Measurements from ENCODE around the gene BBX.
A peak's percentile ranks its signal among the peaks of the same experiment; 100 is the strongest.

The BBX gene

GRCh38 chr3:107522510-107523288 lies at the start of gene BBX:
TSS of gene BBX (plus strand) at chr3:107522962. CDS start at chr3:107710461, 187,499 bp downstream.
- intact Hi-C loops (cut with DNase I): loop anchor here (2.0 kb wide), 1 partner anchor 92 kb away; no protein-coding TSS in a partner anchor
- peak; percentile 87 to 98 (median 94) for DNase-seq

- DNase-seq: no peak
- intact Hi-C loops (cut with DNase I): no loop called here
These were observed 46.3 kb upstream of the BBX start for GRCh38 chr3:107476462-107476861.

DNA sequence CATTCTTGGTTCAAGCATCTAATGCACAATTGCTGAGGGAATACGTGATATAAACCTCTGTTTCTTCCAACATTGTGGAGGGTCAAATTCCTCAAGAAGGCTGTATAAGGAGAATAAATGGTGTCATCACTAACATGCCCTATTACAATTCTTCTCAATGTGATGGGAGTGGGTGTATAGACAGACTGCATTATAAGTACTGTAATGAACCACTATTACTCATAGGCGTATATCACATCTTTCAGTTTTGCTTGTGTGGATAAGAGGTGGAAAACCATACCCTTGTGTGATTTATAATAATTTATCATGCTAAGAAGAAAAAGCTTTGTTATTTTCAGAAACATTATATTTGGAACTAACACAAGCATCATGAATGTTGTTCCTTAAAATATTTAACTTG lies 35.3 kb upstream of the BBX start:
- no peak for DNase-seq
- intact Hi-C loops (cut with DNase I): no loop called here

GRCh38 chr3:107488942-107489341 lies 33.8 kb upstream of the BBX start:
- intact Hi-C loops (cut with DNase I): no loop called here
- DNase-seq: no peak

DNA sequence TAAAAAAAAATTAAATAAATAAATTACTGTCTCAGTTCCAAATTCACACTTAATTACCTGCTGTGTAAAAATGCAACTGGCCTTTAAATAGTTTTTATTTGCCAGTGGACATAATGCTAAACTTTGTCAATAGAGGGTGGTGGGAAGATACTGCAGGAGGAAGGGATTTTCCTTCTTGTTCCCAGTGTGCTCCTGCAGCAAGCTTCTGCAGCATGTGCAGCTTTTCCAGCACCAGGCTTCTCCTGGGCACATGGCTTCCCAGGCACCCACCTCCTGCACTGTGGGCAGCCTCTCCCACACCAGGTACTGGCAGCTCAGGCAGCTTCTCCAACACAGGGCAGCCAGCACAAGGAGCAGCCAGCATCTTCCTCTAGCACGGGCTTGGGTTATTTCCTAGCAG lies 29.6 kb upstream of the BBX start:
- intact Hi-C loops (cut with DNase I): no loop called here
- DNase-seq: no peak

DNA sequence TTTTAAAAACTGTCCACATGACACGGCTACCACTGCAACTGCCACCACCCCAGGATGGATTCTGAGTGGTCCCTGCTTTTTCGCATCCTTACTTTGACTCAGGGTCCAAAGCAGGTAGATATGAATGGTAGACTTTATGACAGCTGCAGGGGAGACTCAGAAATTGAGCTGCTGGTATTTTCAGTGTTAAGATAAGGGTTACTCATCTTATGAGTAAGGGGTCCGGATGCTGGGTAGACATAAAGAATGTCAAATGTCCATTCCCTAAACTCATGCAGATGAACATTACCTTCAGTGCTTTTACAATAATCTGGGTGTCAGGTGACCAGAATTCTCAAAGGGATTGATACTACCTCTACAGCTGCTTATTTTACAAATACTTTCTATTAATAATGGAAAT lies 25.9 kb upstream of the BBX start:
- intact Hi-C loops (cut with DNase I): no loop called here

GRCh38 chr3:107498646-107499045 lies 24.1 kb upstream of the BBX start:
- DNase-seq: no peak
- intact Hi-C loops (cut with DNase I): no loop called here

More for the DNA sequence above, 25.9 kb upstream of the BBX start:
- DNase-seq: no peak

DNA sequence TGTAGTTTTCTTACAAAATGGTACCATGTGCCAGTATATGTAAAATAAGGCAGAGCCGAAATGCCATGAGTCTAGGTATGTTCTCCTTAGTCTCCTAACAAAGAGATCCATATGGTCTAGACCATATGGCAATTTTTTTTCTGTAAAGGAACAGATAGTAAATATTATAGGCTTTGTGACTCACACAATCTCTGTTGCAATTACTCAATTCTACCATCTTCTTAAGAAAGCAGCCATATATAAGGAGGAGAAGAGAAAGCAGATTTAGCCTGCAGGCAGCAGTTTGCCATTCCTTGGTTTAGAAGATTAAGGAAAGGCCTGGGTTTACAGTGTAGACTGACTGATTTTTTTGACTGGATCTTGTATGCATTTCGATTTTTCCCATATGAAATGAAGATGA lies 16.3 kb upstream of the BBX start:
- no peak for DNase-seq
- intact Hi-C loops (cut with DNase I): no loop called here

DNA sequence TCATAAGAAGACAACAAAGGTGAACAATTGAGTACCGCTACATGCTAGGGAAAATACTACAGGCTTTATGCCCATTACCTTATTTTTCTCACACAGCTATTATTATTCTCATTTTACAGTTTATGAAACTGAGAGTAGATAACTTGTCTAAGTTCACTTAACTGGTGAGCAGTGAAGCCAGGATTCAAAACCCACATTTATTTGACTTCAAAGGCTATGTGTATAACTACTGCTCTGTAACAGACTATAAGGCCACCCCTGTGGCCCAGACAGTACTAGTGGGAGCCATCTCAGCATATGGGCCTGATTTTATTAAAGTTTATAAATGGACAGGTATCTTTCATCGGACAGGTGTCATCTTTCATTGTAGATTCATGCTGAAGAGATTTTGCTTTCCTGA lies 14.4 kb upstream of the BBX start:
- intact Hi-C loops (cut with DNase I): no loop called here

DNA sequence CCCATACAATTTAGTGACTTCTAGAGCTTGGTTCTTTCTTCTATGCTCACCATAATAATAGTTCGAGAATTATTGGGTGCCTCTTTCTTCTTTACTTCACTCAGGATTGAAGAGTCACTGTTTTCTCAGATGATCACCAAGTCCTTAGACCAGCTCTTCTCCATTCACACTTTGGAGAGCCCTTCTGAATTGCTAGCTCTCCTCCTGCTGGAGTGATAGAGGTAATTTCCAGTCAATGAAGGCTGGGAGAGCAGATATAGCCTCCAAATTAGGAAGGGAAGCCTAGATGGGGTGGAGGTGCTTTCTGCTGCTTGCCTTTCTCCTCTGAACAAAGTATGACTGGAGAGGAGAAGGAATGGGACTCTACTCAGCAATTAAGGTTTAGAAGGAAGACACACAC lies 10.7 kb upstream of the BBX start:
- intact Hi-C loops (cut with DNase I): no loop called here
- no peak for DNase-seq

More for the DNA sequence above, 14.4 kb upstream of the BBX start:
- DNase-seq: no peak

- no peak for DNase-seq
- intact Hi-C loops (cut with DNase I): no loop called here
These were observed 8.3 kb upstream of the BBX start for GRCh38 chr3:107514453-107514852.

GRCh38 chr3:107516475-107516874 lies 6.3 kb upstream of the BBX start:
- intact Hi-C loops (cut with DNase I): no loop called here
- DNase-seq: no peak

GRCh38 chr3:107520535-107520934 lies 2.2 kb upstream of the BBX start:
- intact Hi-C loops (cut with DNase I): no loop called here
- DNase-seq: no peak

DNA sequence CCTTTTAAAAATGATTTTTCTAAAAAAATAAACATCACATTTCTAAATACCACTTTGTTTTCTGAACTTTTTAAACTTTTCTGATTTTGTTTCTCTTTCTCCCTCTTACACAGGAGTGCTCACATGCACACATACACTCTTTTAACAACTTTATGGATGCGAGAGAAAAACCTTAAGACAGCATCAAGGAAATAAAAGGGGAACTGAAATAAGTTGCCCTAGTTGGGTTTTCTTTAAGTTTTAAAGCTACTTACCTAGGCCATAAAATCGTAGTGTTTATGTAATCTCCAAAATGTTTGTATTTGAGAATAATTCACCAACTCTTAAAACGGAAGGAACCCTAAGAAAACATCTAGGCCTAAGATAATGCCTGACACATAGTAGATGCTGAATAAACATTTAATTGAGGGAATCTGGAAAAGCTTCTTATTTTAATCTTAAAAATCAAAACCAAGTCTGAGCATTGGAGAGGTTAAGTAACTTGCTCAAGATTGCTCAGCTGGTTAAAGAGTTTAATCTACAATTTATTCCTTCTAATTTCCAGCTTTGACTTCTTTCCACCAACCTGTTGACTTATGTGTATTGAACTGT lies 1.2 kb upstream of the BBX start:
- intact Hi-C loops (cut with DNase I): loop anchor here (2.0 kb wide), 1 partner anchor 91 kb away; no protein-coding TSS in a partner anchor
- no peak for DNase-seq

GRCh38 chr3:107523289-107523538 lies 452 bp downstream of the BBX start:
- intact Hi-C loops (cut with DNase I): loop anchor here (2.0 kb wide), 1 partner anchor 92 kb away; no protein-coding TSS in a partner anchor
- DNase-seq: peak in 12 of 42 donors; percentile 4 to 70 (median 46)

- peak in 40 of 42 donors; percentile 3 to 76 (median 51) for DNase-seq
- intact Hi-C loops (cut with DNase I): loop anchor here (2.0 kb wide), 1 partner anchor 93 kb away; no protein-coding TSS in a partner anchor
These were observed 970 bp downstream of the BBX start for GRCh38 chr3:107523539-107524325.

GRCh38 chr3:107524326-107524840 lies 1.6 kb downstream of the BBX start:
- peak in 2 of 42 donors; percentile 5 to 7 for DNase-seq
- intact Hi-C loops (cut with DNase I): no loop called here

- intact Hi-C loops (cut with DNase I): no loop called here
- peak; percentile 17 to 80 (median 58) for DNase-seq
These were observed 2.3 kb downstream of the BBX start for GRCh38 chr3:107524841-107525643.

Measured in head of caudate nucleus (tissue), 42 donors.